SK-N-MC (cell line): Measurements from ENCODE around the gene MSL3B.

ENCODE experiments used
- EZH2 ChIP-seq: fragments of 200-600 bp; sonication (generic); IDR thresholded peaks from one replicate; pipeline ENCODE4 v1.6.1; 2017; ENCODE audit warnings: antibody characterized with exemption
- POLR2AphosphoS5 ChIP-seq: IDR thresholded peaks from 2 replicates; pipeline ENCODE4 v1.6.1; 2012; ENCODE audit warnings: mild to moderate bottlenecking, low read depth, low read length, borderline replicate concordance

GRCh38 chr2:233847248-233847898 lies 20.8 kb downstream of the MSL3B start:
- TF ChIP-seq POLR2AphosphoS5 (no peak), EZH2 (no peak)
